Fibroblast of pulmonary artery (primary cell): ENCODE measurements around the gene SIRT1.

ENCODE experiments used
- DNase-seq: peaks from one replicate; pipeline ENCODE4 v3.0.0-alpha.2; 2010; ENCODE audit warnings: low read depth
- H3K4me3 ChIP-seq: replicated peaks from 2 replicates; pipeline ENCODE4 v1.5.1; 2011; ENCODE audit warnings: low read depth, mild to moderate bottlenecking, control low read depth, low read length, moderate library complexity
- CTCF ChIP-seq: IDR thresholded peaks from 2 replicates; pipeline ENCODE4 v1.5.1; 2011; ENCODE audit warnings: mild to moderate bottlenecking, control low read depth, low read length, inconsistent platforms; ENCODE audit errors: missing control alignments

SIRT1 gene

GRCh38 chr10:67914777-67915340 is 30.4 kb downstream of the SIRT1 start:
- no peak for DNase-seq
- no peak for TF ChIP-seq CTCF
- no peak overlapping the region for H3K4me3 ChIP-seq

GRCh38 chr10:67917169-67917568 is 32.7 kb downstream of the SIRT1 start:
- no peak overlapping the region for H3K4me3 ChIP-seq
- TF ChIP-seq CTCF: no peak
- no peak for DNase-seq

- no peak for TF ChIP-seq CTCF
- DNase-seq: no peak
- H3K4me3 ChIP-seq: no peak overlapping the region
Measured at GRCh38 chr10:67917679-67918078, 33.2 kb downstream of the SIRT1 start.

GRCh38 chr10:67921065-67921464 is 36.6 kb downstream of the SIRT1 start:
- TF ChIP-seq CTCF: no peak
- DNase-seq: no peak
- no peak overlapping the region for H3K4me3 ChIP-seq

GRCh38 chr10:67923551-67923950 is 39.1 kb downstream of the SIRT1 start:
- TF ChIP-seq CTCF: no peak
- DNase-seq: no peak

GRCh38 chr10:67924136-67924535 is 39.7 kb downstream of the SIRT1 start:
- no peak for TF ChIP-seq CTCF
- no peak for DNase-seq

More at GRCh38 chr10:67923551-67923950, 39.1 kb downstream of the SIRT1 start:
- H3K4me3 ChIP-seq: no peak overlapping the region

GRCh38 chr10:67925449-67926005 is 41.1 kb downstream of the SIRT1 start:
- DNase-seq: no peak
- no peak for TF ChIP-seq CTCF
- no peak overlapping the region for H3K4me3 ChIP-seq

More at GRCh38 chr10:67924136-67924535, 39.7 kb downstream of the SIRT1 start:
- H3K4me3 ChIP-seq: no peak overlapping the region
